Activated CD4-positive, alpha-beta memory T cell treated with anti-CD3 and anti-CD28 coated beads for 36 hours (primary cell): ENCODE measurements around the gene LTV1. TPM values are rescaled to one million over a fixed set of nuclear protein-coding genes. Genes with fewer than 3 reads are reported as not detected.
A peak's percentile ranks its signal among the peaks of the same experiment; 100 is the strongest.

Experiments used
- CTCF ChIA-PET: fragments of 350-600 bp; sonication (Branson Sonifier 250); formaldehyde crosslinking; loops from one replicate; lab custom pipeline; 2021; ENCODE audit warnings: antibody characterized with exemption, inconsistent platforms; lab: Charles Lee
- POLR2A ChIA-PET: fragments of 350-600 bp; sonication (Branson Sonifier 250); formaldehyde crosslinking; loops from one replicate; lab custom pipeline; 2021; ENCODE audit warnings: antibody characterized with exemption; lab: Charles Lee
- DNase-seq: peaks from one replicate; pipeline ENCODE4 v3.0.0-alpha.2; 2020
- H3K27ac Mint-ChIP-seq: one replicate; pipeline ENCODE4 v1.8.0; 2021; ENCODE audit warnings: mixed read lengths
- H3K27me3 Mint-ChIP-seq: one replicate; pipeline ENCODE4 v1.8.0; 2021; ENCODE audit warnings: mixed read lengths
- H3K36me3 Mint-ChIP-seq: one replicate; pipeline ENCODE4 v1.8.0; 2021; ENCODE audit warnings: mixed read lengths
- H3K4me1 Mint-ChIP-seq: one replicate; pipeline ENCODE4 v1.8.0; 2021; ENCODE audit warnings: low read depth, mixed read lengths
- H3K4me3 Mint-ChIP-seq: one replicate; pipeline ENCODE4 v1.8.0; 2021; ENCODE audit warnings: mild to moderate bottlenecking, mixed read lengths
- H3K9me3 Mint-ChIP-seq: one replicate; pipeline ENCODE4 v1.8.0; 2021; ENCODE audit warnings: mixed read lengths
- intact Hi-C: fragments of 100-400 bp; cut with micrococcal nuclease; formaldehyde crosslinking; loops from one replicate; pipeline ENCODE4 v1.15.1; 2023
- total RNA-seq, 2 experiments: library from RNA; stranded (reverse); gene quantifications; one replicate each; pipeline ENCODE4 v1.2.3, GENCODE V29; 2021

Gene LTV1
- total RNA-seq, 2 experiments from 2014 or later, result 33.5 to 35.4 TPM

DNA sequence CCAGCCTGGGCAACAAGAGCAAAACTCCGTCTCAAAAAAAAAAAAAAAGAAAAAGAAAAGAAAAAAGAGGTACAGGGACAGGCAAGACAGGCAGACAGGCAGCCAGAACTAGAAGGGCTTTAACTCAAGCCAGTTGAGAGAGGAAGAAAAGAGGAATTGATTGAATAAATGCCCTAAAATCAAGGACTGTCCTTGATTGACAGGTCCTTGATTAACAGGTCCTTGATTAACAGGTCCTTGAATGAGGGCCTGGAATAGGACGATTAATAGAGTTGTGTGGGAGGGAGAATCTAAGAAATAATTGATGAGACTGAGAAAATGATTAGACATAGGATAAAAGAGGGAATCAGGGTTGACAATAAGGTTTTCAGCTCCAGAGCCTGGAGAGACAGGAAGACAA is 57.2 kb downstream of the LTV1 start:
- Mint-ChIP-seq H3K27me3 (no peaks in the 10 kb centered on the region), H3K9me3 (no peaks in the 10 kb centered on the region), H3K36me3 (no peaks in the 10 kb centered on the region), H3K27ac (no peak overlapping the region), H3K4me3 (no peak overlapping the region), H3K4me1 (peaks cover 13% of the 10 kb centered on the region)
- CTCF ChIA-PET, result no interaction called here
- no peak for DNase-seq
- POLR2A ChIA-PET, result no interaction called here
- intact Hi-C loops, result no loop called here

DNA sequence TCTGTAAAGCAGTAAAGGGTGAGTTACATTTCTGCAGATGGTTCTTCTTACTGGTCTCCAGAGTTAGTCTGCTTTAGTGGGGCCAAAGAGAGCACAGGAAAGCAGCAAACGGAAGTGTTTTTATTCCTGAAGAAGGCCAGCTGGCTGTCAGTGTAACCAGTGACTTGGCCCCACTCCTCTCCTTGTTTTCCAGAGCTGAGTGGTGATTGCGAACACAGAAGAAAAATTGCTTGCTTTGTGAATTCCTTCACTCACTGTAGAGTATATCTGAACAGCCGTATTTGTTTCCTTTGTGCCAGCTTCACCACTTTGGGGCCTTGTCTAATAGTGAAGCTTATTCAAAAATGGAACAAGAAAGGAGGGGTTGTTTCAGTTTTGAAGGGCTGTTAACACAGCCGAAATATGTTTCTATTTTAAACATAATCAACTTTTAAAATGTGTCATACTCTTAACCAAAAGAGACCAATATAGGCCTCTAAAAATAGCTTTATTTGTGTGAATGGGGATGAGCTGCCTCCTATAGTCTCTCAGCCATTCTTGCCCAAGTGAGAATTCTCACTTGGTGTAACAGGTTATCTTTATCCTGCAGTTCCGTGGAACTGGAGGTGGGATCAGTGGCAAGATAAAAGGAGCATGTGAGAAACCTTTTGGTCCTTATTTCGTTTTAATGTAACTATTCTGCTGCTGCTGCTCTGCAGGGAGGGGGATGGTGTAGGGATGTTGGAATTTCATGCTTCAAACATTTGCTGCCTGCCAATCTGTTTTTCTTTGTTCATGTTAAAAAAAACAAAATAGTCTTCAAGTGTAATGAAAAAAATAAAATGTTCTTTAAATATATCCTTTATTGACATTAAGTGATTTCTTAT is 59.0 kb downstream of the LTV1 start:
- H3K27ac Mint-ChIP-seq, result no peak overlapping the region
- CTCF ChIA-PET, result interaction anchor here (0.6 to 2.1 kb wide), 4 partner anchors 20 to 40 kb away, joined by 3 to 12 read pairs (median 4); no protein-coding TSS in a partner anchor
- H3K27me3 Mint-ChIP-seq, result no peaks in the 10 kb centered on the region
- H3K4me3 Mint-ChIP-seq, result no peak overlapping the region
- peak; percentile 14 for DNase-seq
- intact Hi-C loops, result no loop called here
- POLR2A ChIA-PET, result interaction anchor here (0.8 kb wide), 1 partner anchor 163 kb away, joined by 3 read pairs; no protein-coding TSS in a partner anchor
- no peaks in the 10 kb centered on the region for H3K36me3 Mint-ChIP-seq
- H3K4me1 Mint-ChIP-seq, result peaks cover 10% of the 10 kb centered on the region
- no peaks in the 10 kb centered on the region for H3K9me3 Mint-ChIP-seq

DNA sequence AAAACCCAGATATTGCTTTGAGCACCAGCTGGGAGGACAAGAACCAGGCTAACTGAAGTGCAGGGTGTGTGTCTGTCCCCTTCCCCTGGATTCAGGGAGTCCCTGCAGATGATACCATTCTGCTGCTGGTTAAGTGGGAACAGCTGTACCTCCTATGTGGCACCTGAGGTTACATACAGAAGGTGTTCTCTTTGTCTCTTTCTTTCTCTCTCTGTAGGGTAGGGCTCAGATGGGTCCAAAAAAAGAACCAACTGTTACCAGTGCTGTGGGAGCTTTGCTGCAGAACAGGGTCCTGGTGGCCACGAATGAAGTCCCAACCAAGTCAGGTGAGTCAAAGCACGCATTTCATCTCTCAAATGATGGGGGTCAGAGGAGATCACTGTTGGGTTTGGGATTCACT is 59.7 kb downstream of the LTV1 start:
- DNase-seq, result no peak
- Mint-ChIP-seq H3K27me3 (no peaks in the 10 kb centered on the region), H3K27ac (no peak overlapping the region), H3K36me3 (no peaks in the 10 kb centered on the region), H3K9me3 (no peaks in the 10 kb centered on the region), H3K4me3 (no peak overlapping the region), H3K4me1 (peaks cover 10% of the 10 kb centered on the region)
- intact Hi-C loops, result no loop called here
- CTCF ChIA-PET, result interaction anchor here (1.0 to 2.1 kb wide), 3 partner anchors 37 to 40 kb away, joined by 3 to 12 read pairs (median 4); no protein-coding TSS in a partner anchor
- POLR2A ChIA-PET, result no interaction called here

DNA sequence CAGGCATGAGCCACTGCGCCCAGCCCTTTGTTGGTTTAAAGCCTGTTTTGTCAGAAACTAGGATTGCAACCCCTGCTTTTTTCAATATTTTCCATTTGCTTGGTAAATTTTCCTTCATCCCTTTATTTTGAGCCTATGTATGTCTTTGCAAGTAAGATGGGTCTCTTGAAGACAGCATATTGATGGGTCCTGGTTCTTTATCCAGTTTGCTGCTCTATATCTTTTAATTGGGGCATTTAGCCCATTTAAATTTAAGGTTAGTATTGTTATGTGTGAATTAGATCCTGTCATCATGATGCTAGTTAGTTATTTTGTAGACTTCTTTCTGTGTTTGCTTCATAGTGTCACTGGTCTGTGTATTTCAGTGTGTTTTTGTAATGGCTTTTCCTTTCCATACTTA is 67.9 kb downstream of the LTV1 start:
- peaks cover 13% of the 10 kb centered on the region for H3K36me3 Mint-ChIP-seq
- no peaks in the 10 kb centered on the region for H3K27me3 Mint-ChIP-seq
- H3K9me3 Mint-ChIP-seq, result peaks cover 24% of the 10 kb centered on the region
- no peak overlapping the region for H3K4me3 Mint-ChIP-seq
- ChIA-PET CTCF (no interaction called here), POLR2A (no interaction called here)
- H3K27ac Mint-ChIP-seq, result no peak overlapping the region
- no peak for DNase-seq
- intact Hi-C loops, result no loop called here
- H3K4me1 Mint-ChIP-seq, result no peaks in the 10 kb centered on the region

DNA sequence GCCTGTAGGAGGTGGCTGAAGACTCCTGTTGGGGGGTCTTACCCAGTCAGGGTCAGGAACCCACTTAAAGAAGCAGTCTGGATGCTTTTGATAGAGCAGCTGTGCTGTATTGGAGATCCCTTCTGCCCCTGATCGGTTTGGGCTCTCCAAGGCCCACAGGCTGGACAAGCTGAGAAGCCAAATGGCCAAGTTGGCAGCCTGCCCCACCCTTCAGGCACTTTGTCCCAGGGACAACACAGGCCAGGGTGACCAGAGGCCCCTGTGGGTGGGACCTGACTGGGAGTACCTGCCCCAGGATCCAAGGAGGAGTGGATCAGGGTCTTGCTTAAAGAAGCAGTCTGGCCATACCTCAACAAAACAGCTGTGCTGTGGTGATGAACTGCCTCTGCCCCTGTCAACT is 69.5 kb downstream of the LTV1 start:
- CTCF ChIA-PET, result interaction anchor here (1.3 kb wide), 1 partner anchor 337 kb away, joined by 3 read pairs; no protein-coding TSS in a partner anchor
- H3K4me3 Mint-ChIP-seq, result no peak overlapping the region
- peaks cover 31% of the 10 kb centered on the region for H3K9me3 Mint-ChIP-seq
- DNase-seq, result no peak
- no peaks in the 10 kb centered on the region for H3K4me1 Mint-ChIP-seq
- intact Hi-C loops, result no loop called here
- POLR2A ChIA-PET, result no interaction called here
- H3K36me3 Mint-ChIP-seq, result peaks cover 17% of the 10 kb centered on the region
- no peaks in the 10 kb centered on the region for H3K27me3 Mint-ChIP-seq
- no peak overlapping the region for H3K27ac Mint-ChIP-seq

Other genes starting within 250 kb of the LTV1 start
- 10 to 100 TPM; 26.1 to 28.1 TPM for gene PHACTR2, start 165.4 kb upstream of the LTV1 start, total RNA-seq
- gene ZC2HC1B, start 21.1 kb downstream of the LTV1 start, total RNA-seq, result under 1 TPM in 1 of 2 experiments, not detected in 1; 0.24 TPM
- gene PLAGL1, start 164.9 kb downstream of the LTV1 start, total RNA-seq, result 10 to 100 TPM; 13.4 to 16.3 TPM